ENCODE measurements around the gene R3HCC1L. TPM values are rescaled to one million over a fixed set of nuclear protein-coding genes. Genes with fewer than 3 reads are reported as not detected.
"Not testable (repeated sequence)": the region's sequence is repeated elsewhere in the genome, so short reads cannot be mapped to it uniquely, and the experiment has no call there.

The R3HCC1L gene
- total RNA-seq, 1 donor from 2014 or later, result 17.3 TPM

DNA sequence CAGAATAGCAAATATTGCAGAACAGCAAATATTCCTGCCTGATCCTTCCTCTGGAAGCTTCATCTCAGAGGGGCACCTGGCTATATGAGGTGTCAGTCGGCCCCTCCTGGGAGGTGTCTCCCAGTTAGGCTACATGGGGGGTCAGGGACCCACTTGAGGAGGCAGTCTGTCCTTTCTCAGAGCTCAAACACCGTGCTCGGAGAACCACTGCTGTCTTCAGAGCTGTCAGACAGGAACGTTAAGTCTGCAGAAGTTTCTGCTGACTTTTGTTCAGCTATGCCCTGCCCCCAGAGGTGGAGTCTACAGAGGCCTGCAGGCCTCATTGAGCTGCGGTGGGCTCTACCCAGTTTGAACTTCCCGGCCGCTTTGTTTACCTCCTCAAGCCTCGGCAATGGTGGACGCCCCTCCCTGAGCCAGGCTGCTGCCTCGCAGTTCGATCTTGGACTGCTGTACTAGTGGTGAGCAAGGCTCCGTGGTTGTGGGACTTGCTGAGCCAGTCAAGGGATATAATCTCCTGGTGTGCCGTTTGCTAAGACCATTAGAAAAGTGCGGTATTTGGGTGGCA, 48.0 kb downstream of the R3HCC1L start:
- not testable (repeated sequence) for DNase-seq

- no peak for DNase-seq
These were observed 52.2 kb downstream of the R3HCC1L start for GRCh38 chr10:98186681-98187080.

GRCh38 chr10:98190773-98191172, 56.3 kb downstream of the R3HCC1L start:
- not testable (repeated sequence) for DNase-seq

GRCh38 chr10:98193037-98193436, 58.6 kb downstream of the R3HCC1L start:
- no peak for DNase-seq

DNA sequence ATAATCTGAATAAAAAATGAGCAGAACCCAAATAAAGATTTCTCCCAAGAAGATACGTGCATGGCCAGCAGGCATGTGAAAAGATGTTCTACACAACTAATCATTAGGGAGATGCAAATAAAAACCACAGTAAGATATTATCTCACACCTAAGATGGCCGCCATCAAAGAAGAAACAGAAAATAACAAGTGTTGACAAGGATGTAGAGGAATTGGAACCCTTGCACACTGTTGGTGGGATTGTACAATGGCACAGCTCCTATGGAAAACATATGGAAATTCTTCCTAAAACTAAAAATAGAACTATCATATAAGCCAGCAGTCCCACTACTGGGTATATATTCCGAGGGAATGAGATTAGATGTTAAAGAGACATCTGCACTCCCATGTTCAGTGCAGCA, 60.2 kb downstream of the R3HCC1L start:
- no peak for DNase-seq

- DNase-seq, result no peak
These were observed 60.7 kb downstream of the R3HCC1L start for GRCh38 chr10:98195120-98195519.

DNA sequence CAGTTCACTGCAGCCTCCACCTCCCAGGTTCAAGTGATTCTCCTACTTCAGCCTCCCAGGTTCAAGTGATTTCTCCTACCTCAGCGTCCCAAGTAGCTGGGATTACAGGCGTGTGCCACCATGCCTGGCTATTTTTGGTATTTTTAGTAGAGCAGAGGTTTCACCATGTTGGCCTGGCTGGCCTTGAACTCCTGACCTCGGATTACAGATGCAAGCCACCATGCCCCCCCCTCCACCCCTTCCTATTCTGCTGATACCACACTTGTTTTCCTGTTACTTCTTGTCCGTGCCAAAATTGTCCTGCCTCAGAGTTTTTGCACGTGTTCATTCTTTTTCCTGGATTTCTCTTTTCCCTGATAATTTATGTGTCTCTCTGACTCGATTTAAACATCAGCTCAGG, 62.5 kb downstream of the R3HCC1L start:
- DNase-seq, result no peak

DNA sequence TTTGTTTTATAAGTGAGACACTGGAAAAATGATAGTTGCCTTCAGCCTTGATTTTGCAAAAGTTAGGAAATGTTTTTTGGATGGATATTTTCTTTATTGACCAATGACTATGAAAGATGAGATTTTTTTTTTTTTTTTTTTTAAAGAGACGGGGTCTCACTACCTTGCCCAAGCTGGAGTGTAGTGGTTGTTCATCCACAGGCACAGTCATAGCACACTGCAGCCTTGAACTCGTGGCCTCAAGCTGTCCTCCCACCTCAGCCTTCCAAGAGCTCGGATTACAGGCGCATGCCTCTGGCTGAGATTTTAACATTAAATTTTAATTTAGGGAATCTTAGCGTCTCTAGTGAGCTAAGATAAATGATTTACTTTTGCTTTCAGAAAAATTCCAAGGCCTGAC, 67.3 kb downstream of the R3HCC1L start:
- DNase-seq, result no peak

DNA sequence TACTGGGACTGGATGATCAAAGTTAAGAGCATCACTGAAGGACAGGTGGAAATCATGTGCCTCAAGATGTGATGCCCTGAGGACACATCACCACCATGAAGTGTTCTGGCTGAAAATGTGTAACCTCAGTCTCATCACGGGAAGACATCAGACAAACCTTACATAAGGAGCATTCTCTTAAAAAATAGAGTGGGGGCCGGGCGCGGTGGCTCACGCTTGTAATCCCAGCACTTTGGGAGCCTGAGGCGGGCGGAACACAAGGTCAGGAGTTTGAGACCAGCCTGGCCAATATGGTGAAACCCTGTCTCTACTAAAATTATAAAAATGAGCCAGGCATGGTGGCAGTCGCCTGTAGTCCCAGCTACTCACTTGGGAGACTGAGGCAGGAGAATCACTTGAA, 67.9 kb downstream of the R3HCC1L start:
- no peak for DNase-seq

GRCh38 chr10:98205351-98205750, 70.9 kb downstream of the R3HCC1L start:
- DNase-seq, result no peak

- DNase-seq, result no peak
These were observed 74.5 kb downstream of the R3HCC1L start for GRCh38 chr10:98208925-98209324.

DNA sequence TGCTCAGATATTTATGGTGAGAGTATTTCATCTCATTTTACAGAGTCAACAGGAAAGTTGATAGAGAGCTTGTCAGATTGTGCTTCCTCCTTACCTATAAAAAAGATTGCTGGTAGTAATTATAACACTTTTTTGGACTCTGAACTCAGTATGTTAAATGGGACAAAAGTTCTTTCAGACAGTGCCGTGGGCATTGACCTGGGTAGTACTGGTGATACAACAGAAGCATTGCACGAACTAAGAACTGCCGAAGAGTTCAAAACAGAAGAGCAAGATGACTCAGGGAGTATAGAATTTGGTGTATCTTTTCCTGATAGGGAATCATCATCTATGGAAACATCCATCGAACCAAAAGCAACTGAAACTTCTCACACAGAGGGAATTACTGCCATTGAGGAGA, 75.0 kb downstream of the R3HCC1L start:
- DNase-seq, result no peak

GRCh38 chr10:98212196-98212595, 77.7 kb downstream of the R3HCC1L start:
- DNase-seq, result no peak

- no peak for DNase-seq
These were observed 79.3 kb downstream of the R3HCC1L start for GRCh38 chr10:98213740-98214139.

DNA sequence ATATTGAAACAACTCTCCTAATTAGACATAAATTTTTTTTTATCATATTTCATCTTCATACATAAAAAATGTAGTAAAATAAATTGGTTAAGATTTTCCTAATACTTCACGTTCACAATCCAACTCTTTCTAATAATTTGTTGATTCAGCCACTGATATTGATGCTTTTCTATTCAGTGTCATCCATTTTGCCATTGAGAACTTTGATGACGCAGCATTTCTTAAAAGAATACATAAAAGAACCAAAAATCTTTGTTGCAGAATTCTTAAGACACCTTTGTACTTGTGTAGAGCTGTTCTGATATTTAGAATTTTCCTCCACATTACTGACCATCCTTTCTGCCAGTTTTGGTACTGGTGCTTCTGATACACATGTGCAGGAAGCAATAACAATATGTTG, 80.9 kb downstream of the R3HCC1L start:
- no peak for DNase-seq

DNA sequence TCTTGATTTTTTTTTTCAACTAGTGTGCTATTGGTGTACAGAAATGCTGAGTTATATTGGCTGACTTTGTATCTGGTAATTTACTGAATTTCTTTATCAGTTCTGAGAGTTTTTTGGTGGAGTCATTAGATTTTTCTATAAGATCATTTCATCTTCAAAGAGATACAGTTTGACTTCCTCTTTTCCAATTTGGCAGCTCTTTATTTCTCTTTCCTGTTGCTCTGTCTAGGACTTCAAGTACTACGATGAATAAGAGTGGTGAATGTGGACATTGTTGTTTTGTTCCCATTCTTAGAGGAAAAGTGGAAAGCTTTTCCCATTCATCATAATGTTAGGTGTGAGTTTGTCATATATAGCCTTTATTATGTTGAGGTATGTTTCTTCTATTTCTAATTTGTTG, 83.3 kb downstream of the R3HCC1L start:
- DNase-seq, result no peak

- DNase-seq, result no peak
These were observed 89.4 kb downstream of the R3HCC1L start for GRCh38 chr10:98223874-98224273.

DNA sequence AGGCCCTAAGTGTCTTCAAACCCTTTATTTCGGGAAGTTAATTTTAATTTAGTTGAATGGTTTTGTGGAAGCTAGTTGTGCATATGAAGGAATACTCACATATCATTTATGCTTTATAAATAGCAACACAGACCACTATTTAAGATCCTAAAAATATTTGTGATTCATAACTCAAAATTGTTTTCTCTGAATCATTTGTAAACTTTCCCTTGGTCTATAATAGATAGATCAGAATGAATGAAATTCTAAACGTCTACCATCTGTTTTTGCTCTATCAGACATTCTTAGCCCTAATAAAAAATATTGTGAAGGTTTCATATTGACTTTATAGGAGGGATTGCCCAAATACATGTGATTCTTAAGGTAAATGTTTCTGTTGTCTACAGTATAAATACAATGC, 90.1 kb downstream of the R3HCC1L start:
- DNase-seq, result no peak

GRCh38 chr10:98224996-98225395, 90.5 kb downstream of the R3HCC1L start:
- no peak for DNase-seq

- DNase-seq, result no peak
These were observed 92.2 kb downstream of the R3HCC1L start for GRCh38 chr10:98226508-98227144.

- not testable (repeated sequence) for DNase-seq
These were observed 93.3 kb downstream of the R3HCC1L start for GRCh38 chr10:98227713-98228112.

DNA sequence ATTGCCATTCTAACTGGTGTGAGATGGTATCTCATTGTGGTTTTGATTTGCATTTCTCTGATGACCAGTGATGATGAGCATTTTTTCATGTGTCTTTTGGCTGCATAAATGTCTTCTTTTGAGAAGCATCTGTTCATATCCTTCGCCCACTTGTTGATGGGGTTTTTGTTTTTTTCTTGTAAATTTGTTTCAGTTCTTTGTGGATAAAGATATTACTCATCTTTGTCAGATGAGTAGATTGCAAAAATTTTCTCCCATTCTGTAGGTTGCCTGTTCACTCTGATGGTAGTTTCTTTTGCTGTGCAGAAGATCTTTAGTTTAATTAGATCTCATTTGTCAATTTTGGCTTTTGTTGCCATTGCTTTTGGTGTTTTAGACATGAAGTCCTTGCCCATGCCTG, 93.8 kb downstream of the R3HCC1L start:
- not testable (repeated sequence) for DNase-seq

DNA sequence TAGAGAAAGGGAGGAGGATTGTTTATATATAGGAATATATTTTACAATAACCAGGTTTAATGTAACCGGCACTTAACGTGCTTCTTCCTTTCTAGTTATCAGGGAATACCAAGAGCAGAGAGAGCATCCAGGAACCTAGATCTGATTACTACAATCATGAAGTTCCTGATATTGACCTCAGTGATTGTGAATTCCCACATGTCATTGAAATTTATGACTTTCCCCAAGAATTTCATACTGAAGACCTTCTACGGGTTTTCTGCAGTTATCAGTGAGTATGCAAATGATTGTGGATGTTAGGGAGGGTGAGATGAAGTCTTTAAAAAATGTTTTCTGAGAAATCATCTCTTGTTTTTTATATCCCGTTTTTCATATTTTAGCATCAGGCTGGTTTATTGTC, 97.0 kb downstream of the R3HCC1L start:
- DNase-seq, result no peak

DNA sequence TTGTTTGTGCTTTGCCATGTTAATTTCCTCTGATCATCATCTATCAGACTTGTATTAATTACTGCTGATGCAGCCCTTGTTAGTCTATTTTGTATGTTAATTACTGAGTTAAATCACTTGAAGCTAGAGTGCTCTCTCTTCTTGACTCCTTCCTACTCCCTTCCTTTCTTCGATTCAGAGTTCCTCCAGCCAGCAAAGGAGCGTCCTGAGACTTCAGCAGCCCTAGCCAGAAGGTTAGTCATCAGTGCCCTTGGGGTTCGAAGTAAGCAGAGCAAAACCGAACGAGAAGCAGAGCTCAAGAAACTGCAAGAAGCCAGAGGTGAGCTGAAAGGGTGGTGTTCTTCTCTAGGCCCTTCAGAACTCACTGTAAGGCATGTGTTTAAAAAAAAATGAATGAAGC, 101.4 kb downstream of the R3HCC1L start:
- DNase-seq, result no peak

DNA sequence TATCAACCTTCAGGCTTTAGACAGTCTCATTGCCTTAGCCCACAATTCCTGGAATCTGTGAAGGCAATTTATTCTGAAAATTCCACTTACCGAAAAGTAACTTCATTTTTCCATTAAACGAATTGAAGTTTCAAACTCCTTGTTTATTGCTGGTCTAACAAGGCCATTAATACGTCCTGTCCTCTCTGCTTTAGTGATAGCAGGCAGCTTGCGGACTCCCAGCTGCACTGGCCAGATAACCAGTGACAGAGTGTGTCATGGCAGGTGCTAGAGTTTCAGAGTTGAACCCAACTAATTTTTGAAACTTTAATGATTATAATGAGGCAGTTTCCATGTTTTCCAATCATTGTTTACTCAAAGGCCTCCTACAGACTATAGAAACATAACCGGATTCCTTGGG, 102.4 kb downstream of the R3HCC1L start:
- DNase-seq, result no peak

All from occipital lobe (tissue), 2 donors.